ENCODE data around the gene FBN3.

Gene FBN3

DNA sequence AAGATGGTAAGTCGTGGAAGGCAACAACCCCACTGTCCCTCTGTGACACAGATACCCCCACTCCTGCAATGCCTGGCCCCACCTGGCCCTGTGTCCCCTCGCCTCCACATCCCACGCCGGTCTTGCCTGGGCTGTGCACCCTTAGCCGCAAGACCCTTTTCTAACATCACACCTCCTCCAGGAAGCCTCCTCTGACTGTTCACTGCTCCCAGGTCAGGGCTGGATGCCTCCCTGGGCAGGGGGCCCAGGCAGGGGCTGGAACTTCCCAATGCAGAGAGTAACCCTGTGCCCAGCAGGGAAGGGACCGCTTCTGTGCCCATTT is 1.3 kb downstream of the FBN3 start:
- DNase-seq = no peak

DNA sequence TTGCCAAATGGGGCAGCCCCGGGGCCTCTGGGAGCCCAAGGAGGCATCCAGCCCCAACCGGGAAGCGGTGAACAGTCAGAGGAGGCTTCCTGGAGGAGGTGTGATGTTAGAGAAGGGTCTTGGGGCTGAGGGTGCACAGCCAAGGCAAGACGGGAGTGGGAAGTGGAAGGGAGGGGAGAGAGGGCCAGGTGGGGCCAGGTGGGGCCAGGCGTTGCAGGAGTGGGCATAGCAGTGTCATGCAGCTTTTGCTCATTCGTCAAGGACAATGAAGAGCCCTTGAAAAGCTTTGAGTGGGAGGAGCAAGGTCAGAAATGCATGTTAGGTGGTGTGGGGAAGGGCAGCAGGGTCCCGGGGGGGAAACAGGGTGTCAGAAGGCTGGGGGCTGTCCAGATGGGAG is 1.8 kb downstream of the FBN3 start:
- no peak for DNase-seq

DNA sequence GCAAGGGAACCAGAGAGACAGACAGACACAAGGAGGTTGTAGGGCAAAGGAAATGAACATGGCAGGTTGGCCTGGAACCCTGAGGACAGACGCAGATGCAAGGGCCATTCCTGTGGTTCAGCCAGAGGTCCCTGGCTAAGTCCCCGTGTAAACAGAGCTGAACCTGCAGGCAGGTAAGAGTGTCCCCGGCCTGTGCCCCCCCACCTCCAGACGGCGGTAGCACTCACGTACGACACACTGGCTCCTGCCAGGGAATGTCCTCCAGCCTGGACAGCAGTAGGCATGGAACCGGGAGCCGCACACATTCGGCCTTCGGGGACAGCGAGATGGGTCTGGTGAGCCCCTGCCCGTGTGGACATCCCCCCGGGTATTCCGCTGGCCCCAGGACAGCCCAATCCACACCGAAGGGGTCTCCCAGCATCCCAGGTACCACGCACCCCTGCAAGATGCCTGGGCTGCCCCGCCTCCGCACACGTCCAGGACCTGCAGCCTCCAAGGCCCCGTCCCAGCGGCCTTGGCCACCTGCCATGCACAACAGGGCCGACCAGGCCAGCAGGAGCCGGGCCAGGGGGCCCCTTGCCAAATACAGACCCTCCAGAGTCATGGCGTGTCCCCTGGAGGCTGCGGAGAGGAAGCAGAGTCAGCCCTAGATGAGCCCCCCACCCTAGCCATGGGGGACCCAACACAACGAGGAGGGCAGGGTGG is 2.4 kb downstream of the FBN3 start:
- DNase-seq = no peak

- no peak for DNase-seq
Measured at GRCh38 chr19:8144273-8144995, 5.0 kb downstream of the FBN3 start.

DNA sequence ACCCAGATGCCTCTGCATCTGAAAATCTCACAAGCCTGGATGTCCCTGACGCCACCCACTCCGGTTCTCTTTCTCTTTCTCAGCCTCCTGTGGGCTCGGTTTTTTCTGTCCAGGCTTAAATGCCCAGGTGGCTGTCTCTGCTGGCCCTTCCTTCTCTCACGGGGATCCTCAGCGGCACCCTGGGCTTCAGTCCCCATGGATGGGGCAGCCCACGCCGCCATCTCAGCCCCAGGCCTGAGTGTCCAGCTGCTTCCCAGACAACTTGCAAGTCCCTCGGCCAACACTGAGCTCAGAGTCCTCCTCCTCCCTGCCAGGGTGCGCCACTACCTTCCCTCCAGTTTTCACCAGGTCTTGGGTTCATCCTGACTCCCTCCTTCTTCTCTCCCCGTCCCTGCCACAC is 6.4 kb downstream of the FBN3 start:
- no peak for DNase-seq

DNA sequence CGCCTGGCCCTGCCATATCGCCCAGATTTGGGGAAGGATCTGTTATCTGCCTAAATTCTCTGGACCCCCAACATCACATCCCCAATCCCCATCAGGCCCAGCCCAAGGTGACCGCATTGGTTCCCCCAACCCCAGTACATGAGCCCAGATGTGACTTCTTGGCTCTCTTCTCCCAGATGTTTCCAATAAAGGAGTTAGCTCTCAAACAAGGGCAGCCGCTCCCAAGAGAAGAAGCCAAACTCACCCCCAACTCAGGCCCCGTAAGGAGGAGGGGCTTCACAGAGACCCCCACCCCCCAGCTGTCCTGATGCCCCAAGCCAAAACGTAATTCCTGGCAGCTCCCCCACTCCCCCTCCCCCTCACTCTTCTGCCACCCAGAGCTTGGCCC is 6.9 kb downstream of the FBN3 start:
- DNase-seq = no peak

GRCh38 chr19:8141726-8142512 is 7.5 kb downstream of the FBN3 start:
- no peak for DNase-seq

- no peak for DNase-seq
Measured at GRCh38 chr19:8138201-8138600, 11.2 kb downstream of the FBN3 start.

DNA sequence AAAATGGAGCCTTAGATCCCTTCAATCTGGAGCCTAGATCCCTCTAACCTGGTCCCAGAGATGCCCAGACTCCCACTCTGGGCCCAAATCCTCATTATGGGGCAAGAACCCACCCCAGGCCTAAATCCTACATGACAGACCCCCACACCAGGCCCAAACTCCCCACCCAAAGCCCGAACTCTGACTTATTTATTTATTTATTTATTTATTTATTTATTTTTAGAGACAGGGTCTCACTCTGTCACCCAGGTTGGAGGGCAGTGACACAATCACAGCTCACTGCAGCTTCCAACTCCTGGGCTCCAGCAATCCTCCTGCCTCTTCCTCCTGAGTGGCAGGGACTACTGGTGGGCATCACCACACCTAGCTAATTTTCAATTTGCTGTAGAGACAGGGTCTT is 12.0 kb downstream of the FBN3 start:
- no peak for DNase-seq

DNA sequence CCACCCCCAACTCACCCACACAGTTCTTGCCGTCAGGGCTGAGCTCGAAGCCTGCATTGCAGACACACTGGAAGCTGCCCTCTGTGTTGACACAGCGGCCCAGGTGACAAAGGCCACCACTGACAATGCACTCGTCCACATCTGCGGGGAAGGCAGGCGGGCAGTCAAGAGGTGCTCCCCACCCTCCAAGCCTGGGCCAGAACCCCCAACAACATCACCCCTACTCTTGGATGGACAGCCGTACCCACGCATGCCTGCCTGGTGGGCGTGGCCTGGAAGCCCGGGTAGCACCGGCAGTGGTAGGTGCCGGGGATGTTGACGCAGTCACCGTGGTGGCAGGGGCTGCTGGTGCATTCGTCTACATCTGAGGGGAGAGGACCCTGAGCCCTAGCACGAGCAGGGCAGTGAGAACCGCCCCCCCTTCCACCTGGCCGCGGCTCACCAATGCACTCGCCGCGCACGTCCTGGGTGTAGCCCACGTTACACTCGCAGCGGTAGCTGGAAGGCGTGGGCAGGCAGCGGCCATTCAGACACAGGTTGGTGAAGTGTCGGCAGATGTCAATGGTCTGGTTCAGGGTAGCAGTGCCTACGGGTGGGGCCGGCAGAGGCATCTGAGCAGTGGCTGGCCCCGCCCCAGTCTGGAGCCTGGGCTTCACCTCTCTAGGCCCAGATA is 13.3 kb downstream of the FBN3 start:
- no peak for DNase-seq

GRCh38 chr19:8132858-8133458 is 16.4 kb downstream of the FBN3 start:
- DNase-seq = no peak

- DNase-seq = no peak
Measured at GRCh38 chr19:8131517-8131916, 17.9 kb downstream of the FBN3 start.

DNA sequence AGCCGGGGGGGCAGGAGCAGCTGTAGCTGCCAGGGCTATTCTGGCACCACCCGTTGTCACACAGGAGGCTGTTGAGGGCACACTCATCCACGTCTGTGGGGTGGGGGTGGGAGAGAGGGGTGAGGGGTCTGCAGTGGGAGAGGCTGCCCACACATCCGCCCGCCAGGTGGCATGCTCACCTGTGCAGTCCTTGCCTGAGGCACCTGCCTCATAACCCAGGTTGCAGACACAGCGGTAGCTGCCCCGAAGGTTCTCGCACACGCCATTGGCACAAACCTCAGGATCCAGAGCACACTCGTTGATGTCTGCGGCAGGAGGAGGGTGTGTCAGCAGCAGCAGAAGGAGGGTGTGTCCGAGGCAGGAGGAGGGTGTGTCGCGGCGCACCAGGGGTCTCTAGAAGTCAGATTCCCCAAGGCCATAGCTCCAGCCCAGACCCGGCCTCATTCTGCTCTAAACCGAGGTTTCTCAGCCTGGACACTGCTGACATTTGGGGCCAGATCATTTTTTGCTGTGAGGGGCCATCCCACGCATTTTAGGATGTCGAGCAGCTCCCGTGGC is 20.3 kb downstream of the FBN3 start:
- no peak for DNase-seq

- no peak for DNase-seq
Measured at GRCh38 chr19:8128551-8128950, 20.8 kb downstream of the FBN3 start.

GRCh38 chr19:8127311-8127710 is 22.1 kb downstream of the FBN3 start:
- no peak for DNase-seq

DNA sequence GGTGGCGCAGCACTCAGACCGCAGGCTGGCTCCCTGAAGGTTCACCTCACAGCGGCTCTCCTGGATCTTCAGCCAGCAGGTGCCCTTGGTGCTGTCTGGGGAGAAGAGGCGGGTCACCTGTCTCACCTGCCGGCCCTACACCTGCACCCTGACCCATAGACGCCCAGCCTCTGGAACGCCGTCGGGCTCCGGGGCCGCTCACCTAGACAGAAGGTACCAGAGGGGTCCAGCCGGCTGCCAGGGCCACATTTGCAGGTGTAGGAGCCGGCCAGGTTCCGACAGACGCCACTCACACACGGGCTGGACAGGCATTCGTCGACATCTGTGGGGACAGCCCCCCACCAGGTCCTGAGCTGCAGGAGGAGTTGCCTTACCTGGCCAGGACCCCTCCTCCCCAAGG is 22.9 kb downstream of the FBN3 start:
- DNase-seq = no peak

GRCh38 chr19:8126008-8126407 is 23.4 kb downstream of the FBN3 start:
- no peak for DNase-seq

GRCh38 chr19:8123683-8124082 is 25.7 kb downstream of the FBN3 start:
- no peak for DNase-seq

DNA sequence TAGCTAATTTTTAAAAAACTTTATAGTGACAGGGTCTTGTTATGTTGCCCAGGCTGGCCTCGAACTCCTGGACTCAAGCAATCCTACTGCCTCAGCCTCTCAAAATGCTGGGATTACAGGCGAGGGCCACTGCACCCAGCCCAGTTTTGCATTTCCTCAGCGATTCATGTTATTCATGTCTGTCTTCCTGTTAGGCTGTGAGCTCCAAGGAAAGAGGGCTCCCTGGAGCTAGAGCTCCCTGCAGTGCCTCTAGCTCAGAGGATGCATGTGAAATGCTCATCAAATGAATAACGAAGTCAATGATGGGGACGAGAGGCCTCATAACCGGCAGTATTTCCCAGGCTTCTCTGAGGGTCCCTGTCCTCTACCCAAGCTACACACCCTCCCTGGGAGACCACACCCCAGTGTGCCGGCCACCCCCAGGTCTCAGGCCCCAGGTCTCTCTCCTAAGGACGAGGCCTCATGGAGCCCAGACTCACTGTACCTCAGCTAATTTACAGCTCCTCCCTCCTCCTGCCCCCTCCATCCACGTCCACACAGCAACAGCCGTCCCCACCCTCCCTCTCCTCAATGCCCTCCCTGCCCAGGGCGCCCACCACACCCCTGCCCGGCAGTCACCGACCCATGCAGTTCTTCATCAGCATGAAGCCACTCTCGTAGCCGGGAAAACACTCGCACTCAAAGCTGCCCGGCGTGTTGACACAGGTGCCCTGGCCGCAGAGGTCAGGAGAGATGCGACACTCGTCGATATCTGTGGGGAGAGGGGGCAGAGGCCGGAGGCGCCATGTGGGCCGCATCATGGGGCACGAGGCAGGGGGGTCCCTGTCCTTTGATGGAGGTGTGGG is 28.5 kb downstream of the FBN3 start:
- no peak for DNase-seq

DNA sequence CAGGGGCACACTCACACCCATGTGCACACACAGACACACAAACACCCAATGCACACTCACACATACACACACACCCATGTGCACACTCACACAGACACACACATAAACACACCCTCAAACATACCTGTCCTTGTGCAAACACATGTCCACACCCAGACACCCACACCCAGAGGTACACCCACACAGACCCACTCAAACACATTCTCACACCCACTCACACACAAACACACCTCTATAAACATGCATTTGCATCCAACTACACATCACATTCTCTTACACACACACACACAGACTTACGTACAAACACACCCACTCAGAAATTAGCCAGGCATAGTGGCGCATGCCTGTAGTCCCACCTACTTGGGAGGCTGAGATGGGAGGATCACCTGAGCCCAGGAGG is 31.4 kb downstream of the FBN3 start:
- no peak for DNase-seq

DNA sequence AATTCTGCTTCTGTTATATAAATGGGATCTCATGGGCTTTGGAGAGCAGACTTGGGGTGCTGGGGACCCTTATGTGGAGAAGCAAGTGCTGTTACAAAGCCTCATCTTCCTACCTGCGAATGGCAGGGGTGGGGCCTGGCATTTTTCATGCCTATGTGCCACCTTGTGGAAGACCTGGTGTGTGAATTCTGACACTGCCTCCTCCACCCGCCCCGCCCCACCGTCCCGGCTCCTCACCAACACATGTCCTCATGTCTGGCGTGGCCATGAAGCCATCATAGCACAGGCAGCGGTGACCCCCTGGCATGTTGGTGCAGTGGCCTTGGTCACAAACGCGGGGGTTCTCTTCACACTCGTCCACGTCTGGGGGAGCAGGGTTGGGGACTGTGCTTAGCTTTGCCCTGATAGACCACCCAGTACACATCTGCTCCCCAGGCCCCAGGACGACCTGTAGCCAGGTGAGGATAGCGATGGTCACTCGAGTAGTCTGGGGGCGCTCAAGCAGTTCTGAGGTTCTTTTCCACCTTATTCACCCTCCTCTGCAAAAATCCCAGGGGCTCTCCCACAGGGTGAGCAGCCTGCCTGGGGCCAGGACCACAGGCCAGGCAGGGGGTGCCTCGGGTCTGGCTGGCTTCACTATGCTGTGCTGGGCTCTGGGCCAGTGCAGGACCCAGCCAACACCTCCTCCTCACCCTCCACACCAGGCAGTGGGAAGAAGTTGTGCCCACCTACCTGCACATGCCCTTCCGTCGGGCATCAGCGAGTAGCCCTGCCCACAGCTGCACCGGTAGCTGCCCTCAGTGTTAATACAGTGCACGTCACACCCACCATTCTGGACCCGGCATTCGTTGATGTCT is 32.7 kb downstream of the FBN3 start:
- DNase-seq = no peak
